NCI-H2196 (cell line): ENCODE results near the gene OR10H2.
"Not testable (repeated sequence)": the region's sequence is repeated elsewhere in the genome, so short reads cannot be mapped to it uniquely, and the experiment has no call there.

Experiments
- DNase-seq: peaks from one replicate; lab custom pipeline; 2025; ENCODE audit not compliant: unreplicated experiment; lab: John Stamatoyannopoulos, UW

Gene OR10H2

GRCh38 chr19:15727724-15728123 is at the start of gene OR10H2:
OR10H2 (plus strand) TSS chr19:15728024; CDS start chr19:15728044, 20 bp downstream.
- DNase-seq, result no peak

GRCh38 chr19:15679089-15679488 is 48.7 kb upstream of the OR10H2 start:
- DNase-seq, result no peak

GRCh38 chr19:15679865-15680264 is 48.0 kb upstream of the OR10H2 start:
- DNase-seq, result not testable (repeated sequence)

GRCh38 chr19:15680478-15681322 is 47.1 kb upstream of the OR10H2 start:
- no peak for DNase-seq

- no peak for DNase-seq
These were observed 44.4 kb upstream of the OR10H2 start for GRCh38 chr19:15683411-15683810.

GRCh38 chr19:15684828-15685227 is 43.0 kb upstream of the OR10H2 start:
- DNase-seq, result no peak

- DNase-seq, result no peak
These were observed 31.1 kb upstream of the OR10H2 start for GRCh38 chr19:15696654-15697194.

- peak; percentile 74 for DNase-seq
These were observed 25.9 kb upstream of the OR10H2 start for GRCh38 chr19:15701757-15702533.

- peak; percentile 93 for DNase-seq
These were observed 25.3 kb upstream of the OR10H2 start for GRCh38 chr19:15702534-15702930.

GRCh38 chr19:15714638-15715037 is 13.2 kb upstream of the OR10H2 start:
- DNase-seq, result no peak

GRCh38 chr19:15715642-15716041 is 12.2 kb upstream of the OR10H2 start:
- no peak for DNase-seq

- no peak for DNase-seq
These were observed 10.0 kb upstream of the OR10H2 start for GRCh38 chr19:15717809-15718208.

GRCh38 chr19:15721268-15721667 is 6.6 kb upstream of the OR10H2 start:
- DNase-seq, result no peak

- no peak for DNase-seq
These were observed 4.9 kb upstream of the OR10H2 start for GRCh38 chr19:15722956-15723355.

- DNase-seq, result no peak
These were observed 2.7 kb downstream of the OR10H2 start for GRCh38 chr19:15730538-15730937.

- DNase-seq, result no peak
These were observed 4.6 kb downstream of the OR10H2 start for GRCh38 chr19:15732388-15732787.

- DNase-seq, result no peak
These were observed 6.1 kb downstream of the OR10H2 start for GRCh38 chr19:15733895-15734294.

- DNase-seq, result no peak
These were observed 9.9 kb downstream of the OR10H2 start, which contains the start of gene OR10H3 for GRCh38 chr19:15737722-15738121. OR10H3 (plus strand) TSS chr19:15737985; CDS start chr19:15741393, 3,408 bp downstream.

- no peak for DNase-seq
These were observed 13.0 kb downstream of the OR10H2 start for GRCh38 chr19:15740785-15741184.

- no peak for DNase-seq
These were observed 20.4 kb downstream of the OR10H2 start for GRCh38 chr19:15748239-15748638.

- no peak for DNase-seq
These were observed 30.6 kb downstream of the OR10H2 start for GRCh38 chr19:15758379-15758778.
